HL-60 (cell line): ENCODE measurements around the gene PTTG1IP.

ENCODE experiments used
- CTCF ChIP-seq: IDR thresholded peaks from one replicate; pipeline ENCODE4 v1.5.1; 2011; ENCODE audit warnings: low read length, control low read depth, inconsistent platforms; ENCODE audit not compliant: insufficient read depth
- GABPA ChIP-seq: IDR thresholded peaks from 2 replicates; pipeline ENCODE4 v1.6.1; 2012; ENCODE audit warnings: low read depth
- POLR2AphosphoS5 ChIP-seq: IDR thresholded peaks from 2 replicates; pipeline ENCODE4 v1.6.1; 2012; ENCODE audit warnings: low read depth
- REST ChIP-seq: IDR thresholded peaks from 2 replicates; pipeline ENCODE4 v1.6.1; 2012; ENCODE audit warnings: low read depth; ENCODE audit not compliant: insufficient replicate concordance

DNA sequence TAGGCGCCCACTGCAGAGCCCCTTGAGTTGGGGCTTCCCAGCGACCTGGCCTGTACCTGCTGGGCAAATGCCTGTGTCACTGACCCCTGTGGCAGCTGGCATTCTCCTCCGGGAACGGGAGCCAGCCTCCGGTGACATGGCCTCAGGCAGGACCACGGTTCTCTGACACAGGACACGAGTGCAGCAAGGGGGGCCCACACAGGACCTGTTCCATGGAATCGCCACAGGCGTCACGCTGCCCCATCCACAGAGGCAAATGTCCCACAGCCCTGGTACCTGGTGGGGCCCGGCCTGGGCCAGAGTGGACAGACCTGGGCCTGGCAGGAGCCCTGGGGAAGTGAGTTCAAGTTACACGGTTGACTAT is 44.6 kb upstream of the PTTG1IP start:
- TF ChIP-seq CTCF (no peak), REST (no peak), POLR2AphosphoS5 (no peak), GABPA (no peak)
